Limb (tissue), 2 donors: Measurements from ENCODE around the gene EIF3I.
A peak's percentile ranks its signal among the peaks of the same experiment; 100 is the strongest.

Experiments used
- DNase-seq, 2 donors: peaks; one replicate each; pipeline ENCODE4 v3.0.0-alpha.2; 2016; ENCODE audit errors: extremely low spot score in 2 of 2

The EIF3I gene

DNA sequence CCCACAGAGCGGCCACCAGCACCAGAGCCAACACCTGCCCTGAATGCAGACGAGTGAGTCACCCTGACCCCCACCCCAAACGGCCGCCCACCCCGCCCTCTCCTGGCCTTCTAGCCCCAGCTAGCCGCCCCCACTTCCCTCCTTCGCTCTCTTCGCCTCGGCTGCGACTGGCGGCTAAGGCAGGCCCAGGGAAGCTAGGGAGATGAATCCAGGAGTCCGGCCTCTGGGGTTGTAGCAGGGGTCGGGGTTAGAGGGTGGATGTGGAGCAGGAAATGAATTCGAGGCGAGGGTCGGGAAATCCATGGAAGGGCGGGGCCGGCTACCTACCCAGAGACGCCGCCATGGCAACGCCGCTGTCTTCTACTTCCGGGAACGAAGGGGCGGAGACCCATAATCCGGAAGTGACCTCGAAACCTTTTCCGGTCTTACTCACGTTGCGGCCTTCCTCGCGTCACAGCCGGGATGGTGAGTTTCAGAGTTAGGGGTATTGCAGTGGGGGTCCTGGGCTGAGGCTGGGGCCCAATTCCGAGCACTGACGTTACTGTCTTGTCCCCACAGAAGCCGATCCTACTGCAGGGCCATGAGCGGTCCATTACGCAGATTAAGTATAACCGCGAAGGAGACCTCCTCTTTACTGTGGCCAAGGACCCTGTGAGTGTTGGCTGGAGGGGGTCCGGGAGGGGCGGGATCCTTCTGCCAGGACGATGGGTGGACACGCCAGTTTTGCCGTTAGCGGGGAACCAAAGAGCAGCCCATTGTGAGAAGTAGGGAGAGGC lies at the start of gene EIF3I, which contains the start of gene TMEM234:
EIF3I (plus strand) TSS at position 428 of the 776 bp plus-strand sequence; CDS start at position 463, 35 bp downstream.
TMEM234 (minus strand) TSS at position 374 of the 776 bp plus-strand sequence; CDS start at position 343, 31 bp downstream.
- peak; percentile 93 to 95 for DNase-seq

DNA sequence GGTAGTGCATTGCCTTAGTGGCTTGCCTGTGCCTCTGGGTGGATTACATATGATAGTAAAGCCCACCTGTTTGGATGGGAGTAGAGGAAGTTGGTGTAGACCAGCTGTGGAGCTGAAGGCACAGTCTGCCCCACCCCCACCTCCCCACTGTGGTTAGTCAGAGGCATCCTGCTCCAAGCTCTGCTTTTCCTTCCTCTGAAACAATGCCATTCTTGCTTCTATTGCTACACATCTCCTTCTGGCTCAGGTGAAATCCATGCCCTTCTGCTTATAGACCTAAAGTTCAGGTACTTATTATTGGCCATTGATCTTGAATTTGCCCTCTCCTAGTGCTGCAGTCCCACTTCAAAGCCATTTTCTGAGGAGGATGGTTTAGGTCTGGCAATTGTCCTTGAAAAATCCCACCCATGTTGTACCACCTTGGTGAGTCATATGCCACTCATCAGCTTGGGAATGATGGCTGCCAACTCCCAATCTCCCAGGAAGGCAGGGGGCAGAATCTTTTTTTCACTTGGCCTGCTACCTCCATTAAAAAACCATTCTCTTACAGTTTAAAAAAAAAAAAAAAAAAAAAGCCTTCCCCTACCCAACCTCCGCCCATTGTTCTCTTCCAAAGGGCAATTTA lies 49.5 kb upstream of the EIF3I start:
- DNase-seq, result no peak

DNA sequence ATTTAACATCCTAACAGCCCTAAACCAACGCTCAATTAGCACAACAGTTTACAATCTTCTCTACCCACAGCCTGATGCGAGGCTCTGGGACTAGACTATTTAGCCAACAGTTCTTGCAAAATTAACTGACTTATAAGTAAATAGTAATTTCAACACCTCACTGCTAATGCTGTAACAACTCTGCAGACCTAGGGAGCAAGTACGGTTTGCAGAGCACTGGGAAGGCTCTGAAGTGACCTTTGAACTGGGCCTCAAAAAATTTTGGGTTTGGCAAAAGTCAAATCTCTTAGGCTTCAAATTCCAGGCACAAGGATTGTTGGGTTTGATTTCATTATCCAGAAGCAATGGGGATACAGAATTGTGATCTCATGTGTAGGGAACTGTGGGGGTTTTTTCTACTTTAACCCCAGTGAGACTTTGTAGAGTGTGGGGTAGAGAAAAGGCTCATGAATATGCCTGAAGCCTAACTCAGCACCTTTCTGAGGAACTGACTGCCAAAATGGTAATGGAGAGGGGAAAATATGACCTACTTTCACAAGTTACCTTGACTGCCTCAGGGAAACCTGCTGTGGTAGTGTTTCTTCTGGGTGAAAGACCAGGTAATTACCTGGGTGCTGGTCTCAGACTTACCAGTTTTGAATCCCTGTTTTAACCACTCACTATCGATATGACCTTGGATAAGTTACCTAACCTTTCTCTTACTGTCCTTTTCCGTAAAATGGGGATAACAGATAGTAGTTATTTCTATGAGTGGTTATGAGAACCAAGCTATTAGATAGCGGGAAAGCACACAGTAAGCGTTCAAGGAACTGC lies 43.6 kb upstream of the EIF3I start:
- DNase-seq, result no peak

DNA sequence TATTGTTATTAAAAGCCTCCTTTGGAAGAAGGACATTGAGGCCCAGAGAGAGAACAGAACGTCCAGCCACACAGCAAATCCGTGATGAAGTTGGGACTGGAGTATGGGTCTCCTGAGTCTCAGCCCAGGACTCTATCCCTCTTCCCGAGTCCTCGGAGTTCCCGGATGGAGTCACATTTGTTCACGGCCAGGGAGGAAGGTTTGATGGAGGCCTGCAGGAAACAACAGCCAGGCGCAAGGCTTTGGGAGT lies 43.1 kb upstream of the EIF3I start:
- no peak for DNase-seq

DNA sequence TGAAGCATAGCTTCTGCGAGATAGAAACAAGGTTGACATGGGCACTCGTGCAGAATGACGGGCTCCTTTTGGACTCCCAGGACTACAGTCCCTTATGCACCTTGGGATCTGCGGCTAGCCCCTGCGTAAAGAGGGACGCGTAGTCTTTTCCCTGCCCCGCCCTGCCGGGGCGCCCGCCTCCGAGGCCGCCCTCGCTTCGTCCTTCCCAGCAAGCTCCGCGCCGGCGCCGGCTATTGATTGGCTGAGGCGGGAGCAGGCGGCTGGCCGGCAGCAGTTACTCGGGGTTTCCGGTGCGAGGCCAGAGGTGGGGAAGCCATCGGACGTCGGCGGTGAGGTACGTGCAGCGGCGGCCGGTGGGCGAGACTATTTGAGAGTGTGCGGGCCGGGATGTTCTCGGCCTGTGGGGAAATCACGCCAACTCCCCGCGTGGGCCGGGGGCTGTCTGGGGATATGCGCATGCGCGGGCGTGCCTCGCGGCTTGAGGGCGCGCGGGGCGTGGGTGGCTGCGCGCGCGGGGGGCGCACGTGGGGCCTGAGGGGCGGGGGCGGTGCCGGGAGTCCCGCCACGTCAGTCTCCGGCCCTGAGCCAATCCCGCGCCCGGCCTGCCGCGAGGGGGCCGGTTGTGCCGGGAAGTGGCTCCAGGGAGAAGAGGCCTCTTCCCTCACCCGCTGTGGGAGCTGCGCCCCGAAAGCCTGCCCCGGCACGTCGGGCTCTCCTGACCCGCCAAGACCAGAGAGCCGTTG lies 42.6 kb upstream of the EIF3I start, which contains the start of gene TXLNA:
TXLNA (plus strand) TSS at position 233 of the 743 bp plus-strand sequence. CDS start 671 bp downstream, outside the sequence.
- peak; percentile 96 for DNase-seq

DNA sequence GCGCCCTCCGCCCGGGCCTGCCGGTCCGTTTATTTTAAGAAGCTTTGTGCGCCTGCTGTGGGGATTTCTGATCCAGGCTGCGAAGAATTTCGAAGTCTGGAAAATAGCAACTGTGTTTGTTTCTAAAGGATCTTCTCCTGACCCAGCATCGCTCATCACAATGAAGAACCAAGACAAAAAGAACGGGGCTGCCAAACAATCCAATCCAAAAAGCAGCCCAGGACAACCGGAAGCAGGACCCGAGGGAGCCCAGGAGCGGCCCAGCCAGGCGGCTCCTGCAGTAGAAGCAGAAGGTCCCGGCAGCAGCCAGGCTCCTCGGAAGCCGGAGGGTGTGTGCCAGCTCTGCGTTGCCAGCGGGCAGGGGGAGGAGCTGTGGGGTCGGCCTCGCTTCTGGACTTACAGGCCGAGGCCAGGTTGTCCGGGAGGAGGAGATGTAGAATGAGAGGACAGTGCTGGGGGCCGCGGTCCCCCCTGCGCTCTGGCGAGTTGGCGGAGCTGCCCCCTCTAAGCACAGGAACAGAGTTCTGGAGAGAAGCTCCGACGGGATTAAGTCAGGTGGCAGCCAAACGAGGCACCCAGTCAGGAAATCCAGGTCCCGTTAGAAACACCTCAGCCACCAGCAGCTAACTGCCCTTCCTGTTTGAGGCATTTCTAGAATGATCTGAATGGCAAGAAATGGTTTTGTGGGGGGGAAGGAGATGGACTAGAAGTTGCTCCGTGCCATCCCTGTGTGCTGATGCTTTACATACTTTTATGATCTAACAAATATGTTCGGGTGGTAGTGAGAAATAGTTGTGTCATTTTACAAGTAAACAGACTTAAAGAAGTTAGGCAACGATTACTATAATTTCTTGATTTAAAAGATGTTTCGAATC lies 41.8 kb upstream of the EIF3I start:
- peak; percentile 21 to 72 for DNase-seq

DNA sequence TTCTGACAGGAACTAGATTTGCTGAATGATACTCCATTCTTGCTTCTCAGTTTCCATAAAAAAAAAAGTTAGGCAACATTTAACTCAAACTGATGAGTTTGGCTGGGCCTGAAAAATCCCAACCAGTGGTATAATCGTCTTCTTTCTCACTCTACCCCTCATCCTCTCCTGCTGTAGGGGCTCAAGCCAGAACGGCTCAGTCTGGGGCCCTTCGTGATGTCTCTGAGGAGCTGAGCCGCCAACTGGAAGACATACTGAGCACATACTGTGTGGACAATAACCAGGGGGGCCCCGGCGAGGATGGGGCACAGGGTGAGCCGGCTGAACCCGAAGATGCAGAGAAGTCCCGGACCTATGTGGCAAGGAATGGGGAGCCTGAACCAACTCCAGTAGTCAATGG lies 41.1 kb upstream of the EIF3I start:
- no peak for DNase-seq

DNA sequence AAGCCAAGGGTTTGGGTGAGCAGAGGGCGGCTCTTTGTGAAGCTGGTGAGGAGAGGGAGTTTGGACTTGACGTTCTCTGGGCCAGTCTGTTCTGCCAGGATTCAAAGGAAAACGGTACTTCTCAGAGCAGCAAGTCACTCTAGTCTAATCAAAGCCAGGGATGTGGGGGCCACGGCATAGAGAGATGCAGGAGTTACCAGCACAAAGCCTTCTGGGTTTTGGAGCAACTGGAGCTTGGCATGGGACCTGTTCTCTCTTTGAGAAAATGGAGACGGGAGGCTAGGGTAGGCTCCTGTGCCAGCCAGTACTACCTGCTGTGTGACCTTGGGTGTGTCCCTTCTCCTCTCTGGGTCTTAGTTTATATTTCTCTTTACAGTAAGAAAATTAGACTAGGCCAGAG lies 40.6 kb upstream of the EIF3I start:
- DNase-seq, result no peak

DNA sequence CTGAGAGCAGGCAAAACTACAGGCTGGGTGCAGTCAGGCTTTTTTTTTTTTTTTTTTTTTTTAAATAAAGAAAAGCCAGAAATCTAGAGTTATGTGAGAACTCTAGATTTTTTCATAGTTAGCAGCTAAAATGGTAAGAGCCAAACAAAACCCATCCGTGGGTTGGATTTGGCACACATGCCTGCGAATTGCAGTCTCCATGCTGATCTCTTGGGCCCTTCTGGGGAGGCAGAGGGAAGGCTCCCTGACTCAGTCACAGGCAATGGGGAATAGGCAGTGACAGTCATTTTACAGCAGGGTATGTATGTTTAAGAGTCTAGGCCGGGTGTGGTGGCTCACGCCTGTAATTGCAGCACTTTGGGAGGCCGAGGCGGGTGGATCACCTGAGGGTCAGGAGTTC lies 40.1 kb upstream of the EIF3I start:
- DNase-seq, result no peak

DNA sequence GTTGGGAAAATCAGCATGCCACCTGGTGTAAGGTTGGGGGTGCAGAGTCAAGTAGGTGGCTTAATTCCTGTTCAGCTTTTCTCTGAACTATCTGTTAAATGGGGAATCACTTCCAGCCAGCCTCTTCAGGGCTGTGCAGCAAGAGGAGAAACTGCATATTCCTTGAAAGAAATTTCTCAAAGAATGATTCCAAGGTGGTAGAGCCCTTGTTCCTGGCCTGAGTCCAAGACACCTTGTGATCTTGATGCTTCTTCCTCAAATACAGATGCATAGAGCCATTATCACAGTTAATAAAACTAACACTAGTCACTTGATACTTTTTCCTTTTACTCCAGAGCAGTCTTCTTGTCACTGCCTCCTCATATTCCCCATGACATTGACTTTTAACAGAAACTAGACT lies 37.6 kb upstream of the EIF3I start:
- DNase-seq, result no peak

DNA sequence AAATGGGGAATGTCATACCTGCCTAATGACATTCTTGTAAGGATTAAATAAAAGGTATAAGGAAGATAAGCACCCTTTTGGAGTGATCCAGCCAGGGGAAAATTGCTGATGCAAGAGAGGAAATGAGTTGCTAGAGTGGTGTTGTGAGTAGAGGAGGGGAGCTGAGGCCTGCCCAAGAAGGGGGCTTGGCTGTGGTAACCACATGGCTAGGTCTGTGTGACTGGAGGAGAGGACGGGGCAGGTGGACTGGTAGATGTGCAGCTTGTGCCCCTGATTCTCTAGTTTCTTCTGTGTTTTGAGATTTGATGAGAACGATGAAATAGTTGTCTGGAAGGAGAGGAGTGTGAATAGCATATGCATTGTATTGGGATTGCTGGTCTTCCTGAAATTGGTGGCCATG lies 36.1 kb upstream of the EIF3I start:
- DNase-seq, result no peak

DNA sequence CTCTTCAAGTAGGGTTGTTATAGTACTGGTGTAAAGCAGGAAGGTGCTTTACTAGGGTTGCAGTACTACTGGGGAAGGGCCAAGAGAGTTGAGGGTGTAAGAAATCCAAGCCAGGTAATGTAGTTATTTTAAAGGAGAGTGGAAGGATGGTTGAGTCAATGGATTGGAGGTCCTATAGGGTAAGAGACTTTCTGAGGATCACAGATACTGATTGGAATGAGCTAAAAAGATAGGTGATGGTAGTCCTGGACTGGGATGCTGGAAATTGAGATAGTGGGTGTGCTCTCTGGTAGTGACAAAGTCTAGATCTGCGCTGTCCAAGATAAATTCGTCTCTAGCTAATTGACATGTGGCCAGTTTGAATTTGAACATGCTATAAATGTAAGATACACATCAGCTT lies 35.7 kb upstream of the EIF3I start:
- no peak for DNase-seq

DNA sequence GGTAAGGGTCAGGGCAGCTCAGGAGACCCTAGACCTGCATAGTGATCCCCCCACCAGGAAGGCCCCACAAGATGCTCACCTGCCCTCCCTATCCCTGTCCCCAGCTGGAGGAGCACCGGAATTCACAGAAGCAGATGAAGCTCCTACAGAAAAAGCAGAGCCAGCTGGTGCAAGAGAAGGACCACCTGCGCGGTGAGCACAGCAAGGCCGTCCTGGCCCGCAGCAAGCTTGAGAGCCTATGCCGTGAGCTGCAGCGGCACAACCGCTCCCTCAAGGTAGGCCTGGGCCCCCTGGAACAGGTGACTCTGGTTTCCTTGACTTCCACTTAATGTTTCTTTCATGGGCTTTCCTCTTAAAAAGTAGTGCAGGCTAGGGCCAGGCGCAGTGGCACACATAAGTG lies 34.4 kb upstream of the EIF3I start:
- DNase-seq, result no peak

DNA sequence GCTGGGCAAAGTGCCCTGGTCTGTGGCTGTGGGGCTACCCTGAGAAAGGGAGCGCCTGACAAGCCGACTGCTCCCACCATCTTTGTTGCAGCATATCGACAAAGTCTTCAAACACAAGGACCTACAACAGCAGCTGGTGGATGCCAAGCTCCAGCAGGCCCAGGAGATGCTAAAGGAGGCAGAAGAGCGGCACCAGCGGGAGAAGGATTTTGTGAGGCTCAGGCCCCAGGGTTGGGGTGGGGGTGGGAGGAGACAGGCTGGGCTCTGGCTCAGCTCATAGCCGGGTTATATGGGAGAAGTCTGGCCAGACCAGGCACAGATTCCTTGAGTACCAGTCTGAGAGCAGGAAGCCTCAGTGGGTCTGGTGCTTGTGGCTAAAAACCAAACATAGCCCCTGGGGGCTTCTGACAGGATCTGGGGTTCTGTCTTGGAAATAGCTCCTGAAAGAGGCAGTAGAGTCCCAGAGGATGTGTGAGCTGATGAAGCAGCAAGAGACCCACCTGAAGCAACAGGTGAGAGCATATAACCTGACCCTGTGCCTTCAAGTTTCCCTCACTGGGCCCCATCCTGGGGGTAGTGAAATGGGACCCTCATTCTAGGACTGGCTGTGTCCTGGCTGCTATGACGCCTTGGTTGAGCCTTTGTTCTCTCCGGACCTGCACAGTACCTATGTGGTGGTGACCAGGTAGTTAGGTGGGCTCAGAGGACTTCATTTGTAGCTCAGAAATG lies 29.8 kb upstream of the EIF3I start:
- DNase-seq, result no peak

DNA sequence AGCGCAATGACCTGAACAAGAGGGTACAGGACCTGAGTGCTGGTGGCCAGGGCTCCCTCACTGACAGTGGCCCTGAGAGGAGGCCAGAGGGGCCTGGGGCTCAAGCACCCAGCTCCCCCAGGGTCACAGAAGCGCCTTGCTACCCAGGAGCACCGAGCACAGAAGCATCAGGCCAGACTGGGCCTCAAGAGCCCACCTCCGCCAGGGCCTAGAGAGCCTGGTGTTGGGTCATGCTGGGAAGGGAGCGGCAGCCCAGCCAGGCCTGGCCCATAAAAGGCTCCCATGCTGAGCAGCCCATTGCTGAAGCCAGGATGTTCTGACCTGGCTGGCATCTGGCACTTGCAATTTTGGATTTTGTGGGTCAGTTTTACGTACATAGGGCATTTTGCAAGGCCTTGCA lies 27.2 kb upstream of the EIF3I start:
- no peak for DNase-seq

DNA sequence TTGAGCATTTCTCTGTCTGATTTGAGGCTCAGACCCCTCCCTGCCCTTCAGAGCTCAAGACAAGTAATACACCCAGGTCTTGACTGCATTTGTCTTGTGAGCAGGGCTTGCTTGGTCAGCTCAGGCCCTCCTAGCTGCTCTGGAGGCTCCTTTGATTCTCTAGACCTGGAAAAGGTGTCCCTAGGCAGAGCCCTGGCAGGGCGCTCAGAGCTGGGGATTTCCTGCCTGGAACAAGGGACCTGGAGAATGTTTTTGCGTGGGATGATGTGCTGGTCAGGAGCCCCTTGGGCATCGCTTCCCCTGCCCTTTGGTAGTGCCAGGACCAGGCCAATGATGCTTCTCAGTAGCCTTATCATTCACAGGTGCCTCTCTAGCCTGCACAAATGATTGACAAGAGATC lies 26.7 kb upstream of the EIF3I start:
- DNase-seq, result no peak

DNA sequence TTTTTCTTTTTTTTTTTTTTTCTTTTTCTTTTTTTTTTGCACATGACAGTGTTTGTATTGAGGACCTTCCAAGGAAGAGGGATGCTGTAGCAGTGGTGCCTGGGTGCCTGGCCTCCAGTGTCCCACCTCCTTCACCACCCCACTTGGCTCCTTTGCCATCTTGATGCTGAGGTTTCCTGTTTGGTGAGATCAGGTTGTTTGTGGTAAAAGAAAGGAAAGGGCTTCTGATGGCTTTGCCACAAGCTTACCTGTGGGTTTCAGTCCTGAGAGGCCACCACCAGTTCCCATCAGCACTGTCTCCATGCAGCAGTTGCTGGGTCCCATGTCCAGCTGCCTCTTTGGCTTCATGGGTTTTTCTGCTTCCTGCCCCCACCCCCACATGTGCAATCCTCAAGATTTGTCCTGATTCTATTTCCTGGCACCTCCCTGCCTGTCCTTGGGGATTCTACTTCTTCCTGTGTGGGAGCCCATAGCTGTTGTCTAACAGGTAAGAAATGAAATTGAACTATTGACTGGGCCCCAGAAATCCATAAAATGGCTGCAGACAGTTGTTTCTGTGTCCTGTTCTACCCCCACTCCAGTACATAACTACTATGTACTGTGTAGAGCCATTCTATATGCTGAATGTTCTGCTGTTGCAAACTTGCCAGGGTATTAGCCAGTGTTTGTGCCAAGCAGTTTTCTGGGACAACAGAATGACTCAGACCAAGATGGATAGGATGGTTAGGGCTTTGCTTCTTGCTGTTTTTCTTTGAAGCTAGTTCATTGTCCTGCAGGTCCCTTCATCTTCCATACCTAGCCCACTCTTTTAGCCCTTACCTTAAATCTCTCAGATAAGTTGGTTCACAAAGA lies 26.0 kb upstream of the EIF3I start:
- no peak for DNase-seq

DNA sequence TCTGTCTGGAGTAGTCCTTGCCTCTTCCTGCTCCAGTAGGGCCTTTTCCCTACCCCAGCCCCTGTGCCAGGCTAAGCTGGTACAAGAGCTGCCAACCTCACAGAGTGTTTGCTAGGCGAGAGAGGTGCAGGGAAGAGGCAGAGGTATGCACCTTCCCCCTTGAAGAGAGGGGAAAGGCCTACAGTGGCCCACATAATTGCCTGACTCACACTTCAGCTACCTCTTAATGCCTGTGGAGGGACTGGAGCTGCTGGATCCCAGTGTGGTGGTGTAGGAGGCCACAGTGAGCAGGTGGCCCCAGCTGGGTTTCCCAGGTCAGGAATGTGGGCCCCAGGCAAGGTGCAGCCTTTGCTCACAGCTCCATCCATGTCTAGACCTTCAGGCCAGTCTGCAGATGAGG lies 25.1 kb upstream of the EIF3I start:
- DNase-seq, result peak in 1 of 2 donors; percentile 27

DNA sequence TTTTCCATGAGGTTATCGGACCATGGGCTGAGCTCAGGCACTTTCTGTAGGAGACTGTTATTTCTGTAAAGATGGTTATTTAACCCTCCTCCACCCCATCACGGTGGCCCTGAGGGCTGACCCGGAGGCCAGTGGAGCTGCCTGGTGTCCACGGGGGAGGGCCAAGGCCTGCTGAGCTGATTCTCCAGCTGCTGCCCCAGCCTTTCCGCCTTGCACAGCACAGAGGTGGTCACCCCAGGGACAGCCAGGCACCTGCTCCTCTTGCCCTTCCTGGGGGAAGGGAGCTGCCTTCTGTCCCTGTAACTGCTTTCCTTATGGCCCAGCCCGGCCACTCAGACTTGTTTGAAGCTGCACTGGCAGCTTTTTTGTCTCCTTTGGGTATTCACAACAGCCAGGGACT lies 24.4 kb upstream of the EIF3I start:
- DNase-seq, result peak in 1 of 2 donors; percentile 35
